HUES48 (cell line): ENCODE measurements around the gene CCDC170.
"Not testable (repeated sequence)": the region's sequence is repeated elsewhere in the genome, so short reads cannot be mapped to it uniquely, and the experiment has no call there.

Source experiments
- H3K27ac ChIP-seq: one replicate; pipeline ENCODE4 v1.7.0; 2013; ENCODE audit warnings: low read depth, low read length, inconsistent platforms
- H3K27me3 ChIP-seq: 2 replicates; pipeline ENCODE4 v1.6.1; 2013; ENCODE audit warnings: mild to moderate bottlenecking, low read length; ENCODE audit not compliant: control insufficient read depth, insufficient read depth
- H3K36me3 ChIP-seq: 2 replicates; pipeline ENCODE4 v1.6.1; 2013; ENCODE audit warnings: low read length; ENCODE audit not compliant: control insufficient read depth, insufficient read depth
- H3K4me1 ChIP-seq: 2 replicates; pipeline ENCODE4 v1.6.1; 2013; ENCODE audit warnings: mild to moderate bottlenecking, low read length; ENCODE audit not compliant: control insufficient read depth, insufficient read depth
- H3K4me3 ChIP-seq: 2 replicates; pipeline ENCODE4 v1.5.1; 2013; ENCODE audit warnings: mild to moderate bottlenecking, low read depth, low read length
- H3K9ac ChIP-seq: 2 replicates; pipeline ENCODE4 v1.6.1; 2013; ENCODE audit warnings: mild to moderate bottlenecking, low read depth, low read length, moderate library complexity
- H3K9me3 ChIP-seq: 2 replicates; pipeline ENCODE4 v1.6.1; 2013; ENCODE audit warnings: low read length; ENCODE audit not compliant: control insufficient read depth, insufficient read depth

CCDC170 gene

GRCh38 chr6:151514000-151514730, 20.3 kb downstream of the CCDC170 start:
- H3K9ac ChIP-seq, result no peak overlapping the region
- no peaks in the 10 kb centered on the region for H3K27me3 ChIP-seq
- H3K4me3 ChIP-seq, result no peak overlapping the region
- no peaks in the 10 kb centered on the region for H3K4me1 ChIP-seq
- H3K27ac ChIP-seq, result no peak overlapping the region
- no peaks in the 10 kb centered on the region for H3K36me3 ChIP-seq
- H3K9me3 ChIP-seq, result peaks cover 14% of the 10 kb centered on the region

GRCh38 chr6:151518992-151519391, 25.2 kb downstream of the CCDC170 start:
- not testable (repeated sequence) for H3K27ac ChIP-seq, H3K36me3 ChIP-seq, H3K4me3 ChIP-seq, H3K9ac ChIP-seq, H3K27me3 ChIP-seq, H3K4me1 ChIP-seq
- peaks cover 35% of the 10 kb centered on the region for H3K9me3 ChIP-seq

- H3K4me3 ChIP-seq, result no peak overlapping the region
- H3K36me3 ChIP-seq, result no peaks in the 10 kb centered on the region
- no peak overlapping the region for H3K9ac ChIP-seq
- H3K27me3 ChIP-seq, result no peaks in the 10 kb centered on the region
- no peaks in the 10 kb centered on the region for H3K4me1 ChIP-seq
- peaks cover 39% of the 10 kb centered on the region for H3K9me3 ChIP-seq
- no peak overlapping the region for H3K27ac ChIP-seq
Measured at GRCh38 chr6:151523034-151523433, 29.2 kb downstream of the CCDC170 start.

- H3K4me3 ChIP-seq, result no peak overlapping the region
Measured at GRCh38 chr6:151524059-151524458, 30.2 kb downstream of the CCDC170 start.

GRCh38 chr6:151534576-151534975, 40.8 kb downstream of the CCDC170 start:
- Histone ChIP-seq H3K9ac (no peak overlapping the region), H3K4me1 (no peaks in the 10 kb centered on the region), H3K4me3 (no peak overlapping the region), H3K27ac (no peak overlapping the region), H3K36me3 (no peaks in the 10 kb centered on the region), H3K9me3 (peaks cover 2% of the 10 kb centered on the region; the same call in 1 of the 2 replicates), H3K27me3 (no peaks in the 10 kb centered on the region)

More at GRCh38 chr6:151524059-151524458, 30.2 kb downstream of the CCDC170 start:
- Histone ChIP-seq H3K9ac (no peak overlapping the region), H3K36me3 (no peaks in the 10 kb centered on the region), H3K4me1 (no peaks in the 10 kb centered on the region), H3K27me3 (no peaks in the 10 kb centered on the region), H3K27ac (no peak overlapping the region), H3K9me3 (peaks cover 28% of the 10 kb centered on the region)

GRCh38 chr6:151535476-151536187, 41.8 kb downstream of the CCDC170 start:
- Histone ChIP-seq H3K4me1 (no peaks in the 10 kb centered on the region), H3K4me3 (no peak overlapping the region), H3K27ac (no peak overlapping the region), H3K36me3 (no peaks in the 10 kb centered on the region), H3K9me3 (peaks cover 7% of the 10 kb centered on the region; the same call in 1 of the 2 replicates), H3K27me3 (no peaks in the 10 kb centered on the region), H3K9ac (no peak overlapping the region)

- H3K9ac ChIP-seq, result no peak overlapping the region
- H3K9me3 ChIP-seq, result peaks cover 7% of the 10 kb centered on the region; the same call in 1 of the 2 replicates
- no peaks in the 10 kb centered on the region for H3K27me3 ChIP-seq
- H3K36me3 ChIP-seq, result no peaks in the 10 kb centered on the region
- H3K4me1 ChIP-seq, result no peaks in the 10 kb centered on the region
- H3K4me3 ChIP-seq, result no peak overlapping the region
- no peak overlapping the region for H3K27ac ChIP-seq
Measured at GRCh38 chr6:151536188-151536479, 42.3 kb downstream of the CCDC170 start.

GRCh38 chr6:151537556-151537955, 43.7 kb downstream of the CCDC170 start:
- Histone ChIP-seq H3K4me3 (no peak overlapping the region), H3K4me1 (no peaks in the 10 kb centered on the region), H3K27ac (no peak overlapping the region), H3K9me3 (peaks cover 7% of the 10 kb centered on the region; the same call in 1 of the 2 replicates), H3K9ac (no peak overlapping the region), H3K36me3 (no peaks in the 10 kb centered on the region), H3K27me3 (no peaks in the 10 kb centered on the region)

GRCh38 chr6:151539506-151540268, 45.9 kb downstream of the CCDC170 start:
- Histone ChIP-seq H3K4me3 (no peak overlapping the region), H3K9ac (no peak overlapping the region)

GRCh38 chr6:151544453-151544852, 50.6 kb downstream of the CCDC170 start:
- Histone ChIP-seq H3K36me3 (no peaks in the 10 kb centered on the region), H3K9ac (no peak overlapping the region), H3K4me3 (no peak overlapping the region), H3K9me3 (peaks cover 7% of the 10 kb centered on the region; the same call in 1 of the 2 replicates), H3K4me1 (no peaks in the 10 kb centered on the region), H3K27ac (no peak overlapping the region), H3K27me3 (no peaks in the 10 kb centered on the region)

More at GRCh38 chr6:151539506-151540268, 45.9 kb downstream of the CCDC170 start:
- Histone ChIP-seq H3K36me3 (no peaks in the 10 kb centered on the region), H3K27ac (no peak overlapping the region), H3K4me1 (no peaks in the 10 kb centered on the region), H3K9me3 (peaks cover 7% of the 10 kb centered on the region; the same call in 1 of the 2 replicates), H3K27me3 (no peaks in the 10 kb centered on the region)

GRCh38 chr6:151544884-151545283, 51.1 kb downstream of the CCDC170 start:
- not testable (repeated sequence) for H3K9ac ChIP-seq, H3K27me3 ChIP-seq, H3K4me3 ChIP-seq, H3K4me1 ChIP-seq, H3K9me3 ChIP-seq, H3K27ac ChIP-seq, H3K36me3 ChIP-seq
